OCI-LY7 (cell line): ENCODE data around the gene CA10.

Source experiments
- CTCF ChIP-seq: fragments of 200-600 bp; sonication (generic); conservative IDR thresholded peaks from 2 replicates; pipeline ENCODE4 v1.5.1; 2014; ENCODE audit warnings: mild to moderate bottlenecking, antibody characterized with exemption, low read length, moderate library complexity, mixed read lengths
- EZH2phosphoT487 ChIP-seq: fragments of 200-600 bp; sonication (generic); IDR thresholded peaks from 2 replicates; pipeline ENCODE4 v1.6.1; 2018; ENCODE audit warnings: low read depth, borderline replicate concordance, mild to moderate bottlenecking, mixed run types, antibody characterized with exemption, low read length, moderate library complexity, mixed read lengths

DNA sequence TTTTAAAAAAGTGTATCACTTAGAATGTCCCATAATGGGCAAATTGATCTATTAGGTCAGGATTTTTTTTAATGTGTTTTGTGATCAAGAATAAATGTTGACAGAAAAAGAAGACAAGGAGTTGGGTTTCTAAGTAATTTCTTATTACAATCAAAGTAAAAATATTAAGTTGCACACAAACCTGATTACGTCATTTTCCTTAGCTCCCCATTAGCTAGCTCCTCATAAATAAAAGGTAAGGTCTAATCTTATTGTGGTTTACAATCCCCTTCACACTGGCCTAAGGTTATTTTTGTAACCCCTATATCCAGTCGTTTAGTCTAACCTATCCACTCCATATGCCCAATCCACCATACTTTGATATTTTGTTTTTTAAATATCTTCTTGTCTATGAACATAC, 7.6 kb downstream of the CA10 start:
- TF ChIP-seq EZH2phosphoT487 (no peak), CTCF (no peak)
